ENCODE measurements around the gene ARHGAP15. TPM values are rescaled to one million over a fixed set of nuclear protein-coding genes. Genes with fewer than 3 reads are reported as not detected.

The ARHGAP15 gene
- total and polyA plus RNA-seq, 12 donors, result 1.3 to 7.7 (median 2.8) TPM

DNA sequence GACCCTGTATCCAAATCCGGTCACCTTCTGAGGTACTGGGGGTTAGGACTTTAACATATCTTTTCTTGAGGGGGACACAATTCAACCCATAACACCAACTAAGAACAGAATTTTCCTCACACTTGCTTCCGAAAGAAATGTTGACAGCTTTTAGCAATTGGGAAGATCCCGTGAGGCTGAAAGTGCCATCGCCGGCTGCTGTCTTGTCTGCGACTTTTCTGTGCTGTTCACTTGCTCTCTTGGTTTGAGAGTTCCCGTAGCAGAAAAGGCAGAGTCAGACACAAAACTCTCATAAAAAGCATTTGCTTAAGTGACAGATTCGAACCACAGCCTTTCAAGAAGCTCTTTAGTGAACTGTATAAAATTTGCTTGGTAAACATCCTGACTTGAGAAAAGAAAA is 253.4 kb downstream of the ARHGAP15 start:
- DNase-seq (no peak), ATAC-seq (no peak)
- TF ChIP-seq, protein P1, sequence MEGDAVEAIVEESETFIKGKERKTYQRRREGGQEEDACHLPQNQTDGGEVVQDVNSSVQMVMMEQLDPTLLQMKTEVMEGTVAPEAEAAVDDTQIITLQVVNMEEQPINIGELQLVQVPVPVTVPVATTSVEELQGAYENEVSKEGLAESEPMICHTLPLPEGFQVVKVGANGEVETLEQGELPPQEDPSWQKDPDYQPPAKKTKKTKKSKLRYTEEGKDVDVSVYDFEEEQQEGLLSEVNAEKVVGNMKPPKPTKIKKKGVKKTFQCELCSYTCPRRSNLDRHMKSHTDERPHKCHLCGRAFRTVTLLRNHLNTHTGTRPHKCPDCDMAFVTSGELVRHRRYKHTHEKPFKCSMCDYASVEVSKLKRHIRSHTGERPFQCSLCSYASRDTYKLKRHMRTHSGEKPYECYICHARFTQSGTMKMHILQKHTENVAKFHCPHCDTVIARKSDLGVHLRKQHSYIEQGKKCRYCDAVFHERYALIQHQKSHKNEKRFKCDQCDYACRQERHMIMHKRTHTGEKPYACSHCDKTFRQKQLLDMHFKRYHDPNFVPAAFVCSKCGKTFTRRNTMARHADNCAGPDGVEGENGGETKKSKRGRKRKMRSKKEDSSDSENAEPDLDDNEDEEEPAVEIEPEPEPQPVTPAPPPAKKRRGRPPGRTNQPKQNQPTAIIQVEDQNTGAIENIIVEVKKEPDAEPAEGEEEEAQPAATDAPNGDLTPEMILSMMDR (IDR thresholded peaks at IDR 0.05), result no peak
- intact Hi-C loops (cut with DNase I), result no loop called here
- Histone ChIP-seq H3K27ac (no peak overlapping the region), H3K4me3 (no peak overlapping the region), H3K9me3 (no peaks in the 10 kb centered on the region), H3K36me3 (no peaks in the 10 kb centered on the region), H3K4me1 (no peaks in the 10 kb centered on the region), H3K27me3 (no peaks in the 10 kb centered on the region)
- WGBS, 2 donors, result 84 to 85% methylated on average over 8 of the region's 8 CpGs

DNA sequence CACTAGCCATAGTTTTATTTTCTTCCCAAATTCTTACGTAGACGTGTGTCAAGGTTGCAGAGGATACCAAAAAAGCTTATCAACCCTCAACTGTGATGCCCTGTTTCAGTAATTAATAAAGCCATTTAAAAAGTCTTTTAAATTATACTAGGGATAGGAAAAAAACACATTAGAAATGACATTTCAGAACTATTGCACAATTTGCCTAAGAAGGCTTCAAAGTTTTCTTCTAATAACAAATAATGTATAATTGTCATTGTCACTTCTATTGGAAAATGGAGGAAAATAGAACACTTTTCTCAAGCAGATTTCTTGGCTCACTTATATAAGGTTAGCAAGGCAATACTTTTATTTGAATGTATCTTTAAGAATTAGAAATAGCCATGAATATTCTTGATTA is 253.8 kb downstream of the ARHGAP15 start:
- DNase-seq (no peak), ATAC-seq (no peak)
- 82 to 90% methylated on average over 2 of the region's 2 CpGs for WGBS, 2 donors
- H3K27ac ChIP-seq, result no peak overlapping the region
- no peaks in the 10 kb centered on the region for H3K4me1 ChIP-seq
- H3K27me3 ChIP-seq, result no peaks in the 10 kb centered on the region
- intact Hi-C loops (cut with DNase I), result no loop called here
- H3K4me3 ChIP-seq, result no peak overlapping the region
- TF ChIP-seq, protein P1 (IDR thresholded peaks at IDR 0.05), result no peak
- no peaks in the 10 kb centered on the region for H3K36me3 ChIP-seq
- H3K9me3 ChIP-seq, result no peaks in the 10 kb centered on the region

- intact Hi-C loops (cut with DNase I), result no loop called here
- no peaks in the 10 kb centered on the region for H3K27me3 ChIP-seq
- no peak overlapping the region for H3K27ac ChIP-seq
- DNase-seq, result no peak
- H3K4me1 ChIP-seq, result no peaks in the 10 kb centered on the region
- H3K4me3 ChIP-seq, result no peak overlapping the region
- TF ChIP-seq, protein P1 (IDR thresholded peaks at IDR 0.05), result no peak
- no peak for ATAC-seq
- WGBS, 2 donors, result 88 to 90% methylated on average over 6 of the region's 6 CpGs
- H3K36me3 ChIP-seq, result no peaks in the 10 kb centered on the region
- H3K9me3 ChIP-seq, result no peaks in the 10 kb centered on the region
Measured at GRCh38 chr2:143384111-143384510, 254.9 kb downstream of the ARHGAP15 start.

- ATAC-seq (no peak), DNase-seq (no peak)
- 79 to 80% methylated on average over 6 of the region's 6 CpGs for WGBS, 2 donors
- TF ChIP-seq, protein P1 (IDR thresholded peaks at IDR 0.05), result no peak
- H3K4me1 ChIP-seq, result no peaks in the 10 kb centered on the region
- H3K4me3 ChIP-seq, result no peak overlapping the region
- no peaks in the 10 kb centered on the region for H3K9me3 ChIP-seq
- intact Hi-C loops (cut with DNase I), result no loop called here
- H3K27ac ChIP-seq, result no peak overlapping the region
- H3K36me3 ChIP-seq, result no peaks in the 10 kb centered on the region
- H3K27me3 ChIP-seq, result no peaks in the 10 kb centered on the region
Measured at GRCh38 chr2:143390171-143390570, 261.0 kb downstream of the ARHGAP15 start.

DNA sequence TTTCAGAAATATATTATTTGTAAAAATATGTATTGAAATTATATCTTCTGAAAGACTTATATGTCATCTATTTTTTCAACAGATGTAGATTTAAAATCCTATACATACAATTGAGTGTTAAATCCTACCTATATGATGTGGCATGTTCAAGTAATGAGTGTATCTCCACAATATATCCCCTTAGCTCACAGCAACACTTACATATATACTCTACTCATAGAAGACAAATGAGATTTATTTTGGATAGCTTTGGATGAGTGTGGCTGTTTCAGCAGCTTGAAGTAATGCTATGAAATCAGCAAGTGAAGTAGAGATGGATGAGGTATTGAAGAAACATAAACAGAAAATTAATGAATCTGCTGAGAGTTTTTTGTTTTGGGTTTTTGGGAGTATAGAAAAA is 263.1 kb downstream of the ARHGAP15 start:
- Histone ChIP-seq H3K36me3 (no peaks in the 10 kb centered on the region), H3K27ac (no peak overlapping the region), H3K9me3 (no peaks in the 10 kb centered on the region), H3K27me3 (no peaks in the 10 kb centered on the region), H3K4me1 (peaks cover 0 to under 1% (median 0%) of the 10 kb centered on the region in 9 donors), H3K4me3 (no peak overlapping the region)
- intact Hi-C loops (cut with DNase I), result no loop called here
- no peak for ATAC-seq
- no peak for DNase-seq
- TF ChIP-seq, protein P1 (IDR thresholded peaks at IDR 0.05), result no peak

Data from heart right ventricle (tissue), 16 donors.